Urinary bladder (tissue), 4 donors: ENCODE data around the gene FDX2. TPM values are rescaled to one million over a fixed set of nuclear protein-coding genes. Genes with fewer than 3 reads are reported as not detected.

Experiments
- DNase-seq: peaks from one replicate; pipeline ENCODE4 v3.0.0-alpha.2; 2015; ENCODE audit errors: extremely low spot score
- H3K27ac ChIP-seq: one replicate; pipeline ENCODE4 v1.5.1; 2013; ENCODE audit warnings: low read depth, mild to moderate bottlenecking, moderate library complexity
- H3K36me3 ChIP-seq: one replicate; pipeline ENCODE4 v1.6.1; 2013; ENCODE audit warnings: mild to moderate bottlenecking, moderate library complexity; ENCODE audit not compliant: insufficient read depth
- H3K4me1 ChIP-seq: one replicate; pipeline ENCODE4 v1.6.1; 2013; ENCODE audit warnings: mild to moderate bottlenecking, moderate library complexity; ENCODE audit not compliant: insufficient read depth
- H3K4me3 ChIP-seq: one replicate; pipeline ENCODE4 v1.5.1; 2013; ENCODE audit warnings: low read depth, low read length
- WGBS: extraction: QIAGEN DNeasy Blood & Tissue Kit; methylation state at CpG from one replicate; pipeline ENCODE4 v1.1.7; 2013; 5-methylcytosine and 5-hydroxymethylcytosine counted together
- polyA plus RNA-seq: library from polyadenylated mRNA; stranded (reverse); fragments of 200-250 nt; gene quantifications from one replicate; pipeline ENCODE4 v1.2.3, GENCODE V29; 2013
- total RNA-seq: library from RNA; depleted of rRNA; stranded (reverse); fragments of >200 nt; gene quantifications from one replicate; pipeline ENCODE4 v1.2.3, GENCODE V29; 2014
- donor health status: healthy with polysubstance abuse.
- donor health status: healthy.

The FDX2 gene
- total RNA-seq, result 5.7 TPM
- 22.0 TPM for polyA plus RNA-seq

- WGBS, result under 1% methylated on average over 55 of the region's 55 CpGs
- DNase-seq, result peak; percentile 57
- Histone ChIP-seq H3K27ac (no peak within 1 kb of the TSS), H3K36me3 (peaks cover under 1% of the 10 kb centered on the region), H3K4me3 (peak within 1 kb of the TSS; percentile 82), H3K4me1 (no peaks in the 10 kb centered on the region)
Observed at GRCh38 chr19:10315335-10316214, at the start of gene FDX2. FDX2 (minus strand) TSS chr19:10316015; CDS start chr19:10315996, 19 bp downstream.

GRCh38 chr19:10365518-10365917 is 49.7 kb upstream of the FDX2 start:
- H3K36me3 ChIP-seq, result peaks cover 2% of the 10 kb centered on the region
- WGBS, result 96% methylated on average over 23 of the region's 23 CpGs
- DNase-seq, result no peak
- no peaks in the 10 kb centered on the region for H3K4me1 ChIP-seq
- no peak overlapping the region for H3K27ac ChIP-seq
- no peak overlapping the region for H3K4me3 ChIP-seq

- H3K36me3 ChIP-seq, result peaks cover 2% of the 10 kb centered on the region
- no peaks in the 10 kb centered on the region for H3K4me1 ChIP-seq
- H3K27ac ChIP-seq, result no peak overlapping the region
- WGBS, result 84% methylated on average over 19 of the region's 19 CpGs
- no peak for DNase-seq
- H3K4me3 ChIP-seq, result no peak overlapping the region
Observed at GRCh38 chr19:10364644-10365043, 48.8 kb upstream of the FDX2 start.

GRCh38 chr19:10363789-10364281 is 48.0 kb upstream of the FDX2 start:
- no peak for DNase-seq
- Histone ChIP-seq H3K27ac (no peak overlapping the region), H3K4me3 (no peak overlapping the region), H3K4me1 (no peaks in the 10 kb centered on the region), H3K36me3 (peaks cover 2% of the 10 kb centered on the region)
- 92% methylated on average over 12 of the region's 12 CpGs for WGBS

- DNase-seq, result no peak
- H3K27ac ChIP-seq, result no peak overlapping the region
- H3K4me3 ChIP-seq, result no peak overlapping the region
- no peaks in the 10 kb centered on the region for H3K4me1 ChIP-seq
- 93% methylated on average over 18 of the region's 18 CpGs for WGBS
- H3K36me3 ChIP-seq, result peaks cover 2% of the 10 kb centered on the region
Observed at GRCh38 chr19:10362259-10362658, 46.4 kb upstream of the FDX2 start.

GRCh38 chr19:10361569-10362011 is 45.8 kb upstream of the FDX2 start:
- Histone ChIP-seq H3K4me3 (no peak overlapping the region), H3K27ac (no peak overlapping the region), H3K36me3 (no peaks in the 10 kb centered on the region), H3K4me1 (no peaks in the 10 kb centered on the region)
- WGBS, result 84% methylated on average over 16 of the region's 16 CpGs
- DNase-seq, result no peak

GRCh38 chr19:10356431-10356830 is 40.6 kb upstream of the FDX2 start:
- DNase-seq, result no peak
- H3K36me3 ChIP-seq, result no peaks in the 10 kb centered on the region
- 95% methylated on average over 12 of the region's 12 CpGs for WGBS

GRCh38 chr19:10353793-10354391 is 38.1 kb upstream of the FDX2 start:
- Histone ChIP-seq H3K4me1 (no peaks in the 10 kb centered on the region), H3K36me3 (no peaks in the 10 kb centered on the region), H3K4me3 (no peak overlapping the region), H3K27ac (no peak overlapping the region)
- 78% methylated on average over 32 of the region's 32 CpGs for WGBS
- DNase-seq, result no peak

More at GRCh38 chr19:10356431-10356830, 40.6 kb upstream of the FDX2 start:
- Histone ChIP-seq H3K27ac (no peak overlapping the region), H3K4me3 (no peak overlapping the region), H3K4me1 (no peaks in the 10 kb centered on the region)

GRCh38 chr19:10352764-10353671 is 37.2 kb upstream of the FDX2 start:
- H3K27ac ChIP-seq, result no peak overlapping the region
- H3K36me3 ChIP-seq, result no peaks in the 10 kb centered on the region
- H3K4me1 ChIP-seq, result no peaks in the 10 kb centered on the region
- no peak for DNase-seq
- 67% methylated on average over 63 of the region's 63 CpGs for WGBS
- H3K4me3 ChIP-seq, result no peak overlapping the region

GRCh38 chr19:10346509-10346908 is 30.7 kb upstream of the FDX2 start:
- Histone ChIP-seq H3K27ac (no peak overlapping the region), H3K36me3 (no peaks in the 10 kb centered on the region), H3K4me1 (no peaks in the 10 kb centered on the region), H3K4me3 (no peak overlapping the region)
- no peak for DNase-seq
- WGBS, result 77% methylated on average over 10 of the region's 10 CpGs

GRCh38 chr19:10344780-10345179 is 29.0 kb upstream of the FDX2 start:
- no peaks in the 10 kb centered on the region for H3K4me1 ChIP-seq
- no peak overlapping the region for H3K4me3 ChIP-seq
- H3K36me3 ChIP-seq, result no peaks in the 10 kb centered on the region
- no peak for DNase-seq
- H3K27ac ChIP-seq, result no peak overlapping the region
- WGBS, result 77% methylated on average over 10 of the region's 10 CpGs

- no peaks in the 10 kb centered on the region for H3K4me1 ChIP-seq
- no peak for DNase-seq
- H3K4me3 ChIP-seq, result no peak overlapping the region
- WGBS, result 77% methylated on average over 2 of the region's 2 CpGs
- H3K36me3 ChIP-seq, result no peaks in the 10 kb centered on the region
- no peak overlapping the region for H3K27ac ChIP-seq
Observed at GRCh38 chr19:10343495-10343894, 27.7 kb upstream of the FDX2 start.

GRCh38 chr19:10339977-10340376 is 24.2 kb upstream of the FDX2 start:
- H3K4me1 ChIP-seq, result no peaks in the 10 kb centered on the region
- H3K36me3 ChIP-seq, result no peaks in the 10 kb centered on the region
- H3K4me3 ChIP-seq, result no peak overlapping the region
- no peak overlapping the region for H3K27ac ChIP-seq
- 94% methylated on average over 5 of the region's 5 CpGs for WGBS
- DNase-seq, result no peak
